GM20431 (cell line): ENCODE results near the gene SYNJ2.

Experiments
- in situ Hi-C: fragments of 300-500 bp; cut with MseI, MboI; formaldehyde crosslinking; loops from one replicate; pipeline ENCODE4 v1.15.0; 2020; ENCODE audit warnings: low sequenced_read_pairs; ENCODE audit not compliant: unreplicated experiment

SYNJ2 gene

DNA sequence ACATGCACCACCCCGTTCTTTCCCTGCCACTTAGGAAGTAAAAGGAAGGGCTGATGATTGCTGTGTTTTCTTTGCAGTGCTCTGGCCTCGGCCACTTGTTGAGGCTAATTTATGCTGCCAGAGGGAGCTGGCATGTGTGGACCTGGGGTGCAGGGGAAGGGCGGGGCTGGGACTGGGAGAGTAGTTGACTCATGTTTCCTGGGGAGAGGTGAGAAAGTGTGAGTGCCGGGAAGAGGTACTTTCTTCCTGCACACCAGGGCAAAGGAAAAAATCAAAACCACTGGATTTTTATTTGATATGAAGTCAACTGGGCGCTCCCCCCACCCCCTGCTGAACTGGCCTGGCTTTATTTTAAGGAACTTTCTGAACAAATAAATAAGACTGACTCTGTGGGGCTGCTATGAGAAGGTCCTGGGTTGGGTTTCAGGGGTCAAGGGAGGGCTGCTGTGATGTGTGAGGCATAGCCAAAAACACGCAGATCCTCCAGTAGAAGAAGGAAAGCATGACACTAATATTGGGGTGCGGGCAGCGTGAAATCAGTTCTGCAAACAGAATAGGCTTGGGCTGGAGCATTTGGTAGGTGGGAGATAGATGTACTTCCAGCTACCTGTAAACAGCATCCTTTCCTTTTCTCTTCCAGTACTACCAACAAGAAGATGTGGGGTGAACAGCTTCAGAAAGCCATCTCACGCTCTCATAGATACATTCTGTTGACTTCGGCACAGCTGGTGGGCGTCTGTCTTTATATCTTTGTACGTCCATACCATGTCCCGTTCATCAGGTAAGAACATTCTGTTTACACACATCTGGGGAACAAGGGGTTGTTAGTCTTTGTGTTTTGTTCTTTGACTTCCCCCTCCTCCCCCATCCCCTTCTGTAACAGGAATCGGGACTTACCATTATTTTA, 87.5 kb downstream of the SYNJ2 start:
- in situ Hi-C loops, result no loop called here

DNA sequence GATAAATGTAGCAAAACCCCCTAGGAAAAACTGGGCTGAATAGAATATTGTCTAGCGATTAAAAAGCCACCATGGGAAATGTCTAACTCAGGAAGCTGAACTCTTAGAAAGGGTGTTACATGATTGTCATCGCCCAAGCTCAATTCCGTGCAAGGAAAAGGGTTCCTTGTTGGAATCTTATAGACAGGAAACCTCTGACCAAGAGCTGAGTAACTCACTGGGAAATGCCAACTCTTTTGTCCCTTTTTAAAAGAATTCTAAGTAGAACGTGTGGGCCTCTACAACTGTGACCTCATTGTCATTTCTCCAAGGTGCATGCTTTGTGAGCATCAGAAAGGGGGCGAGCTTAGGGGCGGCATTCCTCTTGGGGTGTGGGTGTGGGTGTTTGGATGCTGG, 88.1 kb downstream of the SYNJ2 start:
- in situ Hi-C loops, result no loop called here

DNA sequence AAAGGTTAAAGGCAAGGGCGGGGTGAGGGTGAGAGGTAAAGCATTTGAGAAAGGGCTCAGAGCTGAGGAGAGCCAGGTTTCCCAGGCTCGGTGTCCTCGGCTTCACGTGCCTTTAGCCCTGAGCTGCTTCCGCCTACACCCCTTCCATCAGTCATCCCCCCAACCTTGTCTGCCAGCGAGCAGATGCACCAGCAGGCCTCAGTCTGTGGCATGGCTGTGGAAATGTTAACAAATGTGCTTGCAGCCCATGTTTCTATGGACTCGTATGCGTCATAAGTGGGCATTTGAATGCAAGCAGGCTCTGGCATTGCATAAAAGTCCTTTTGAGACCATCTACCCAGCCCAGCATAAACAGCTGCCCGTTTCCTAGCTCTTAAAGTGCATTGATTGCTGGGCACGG, 88.8 kb downstream of the SYNJ2 start:
- in situ Hi-C loops, result no loop called here

DNA sequence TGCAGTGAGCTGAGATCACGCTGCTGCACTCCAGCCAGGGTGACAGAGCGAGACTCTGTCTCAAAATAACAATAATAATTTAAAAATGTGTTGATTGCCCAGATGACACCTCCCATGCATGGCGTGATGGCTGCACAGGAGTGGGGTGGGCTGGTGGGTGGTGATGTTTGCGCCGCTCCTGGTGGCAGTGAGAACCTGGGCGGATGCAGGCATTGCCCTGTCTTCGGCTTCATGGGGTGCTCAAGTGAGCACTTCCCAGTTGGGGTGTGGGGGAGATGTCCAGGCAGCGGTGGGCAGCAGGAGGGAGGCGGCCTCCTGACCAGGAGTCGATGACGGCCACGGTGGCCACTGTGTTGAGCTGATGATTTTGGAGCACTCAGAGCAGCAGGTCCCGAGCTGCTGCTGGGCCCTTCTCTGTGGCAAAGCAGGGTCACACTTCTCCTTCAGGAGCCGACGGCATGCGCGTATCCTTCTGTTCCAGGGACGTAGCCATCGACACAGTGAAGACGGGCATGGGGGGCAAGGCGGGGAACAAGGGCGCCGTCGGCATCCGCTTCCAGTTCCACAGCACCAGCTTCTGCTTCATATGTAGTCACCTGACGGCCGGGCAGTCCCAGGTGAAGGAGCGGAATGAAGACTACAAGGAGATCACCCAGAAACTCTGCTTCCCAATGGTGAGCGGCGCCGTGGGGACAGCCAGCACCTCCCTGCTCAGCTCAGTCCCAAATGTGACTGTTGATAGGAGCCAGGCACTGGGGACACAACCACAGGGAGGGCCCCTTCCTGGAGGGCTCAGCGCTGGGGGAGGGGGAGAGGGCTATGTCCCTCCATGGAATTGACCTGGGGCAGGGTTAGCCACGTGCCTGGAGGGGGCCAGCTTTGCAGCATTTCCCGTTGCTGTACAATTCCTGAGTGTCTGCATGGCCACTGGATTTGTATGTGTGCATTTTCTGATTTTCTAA, 89.7 kb downstream of the SYNJ2 start:
- in situ Hi-C loops, result no loop called here

DNA sequence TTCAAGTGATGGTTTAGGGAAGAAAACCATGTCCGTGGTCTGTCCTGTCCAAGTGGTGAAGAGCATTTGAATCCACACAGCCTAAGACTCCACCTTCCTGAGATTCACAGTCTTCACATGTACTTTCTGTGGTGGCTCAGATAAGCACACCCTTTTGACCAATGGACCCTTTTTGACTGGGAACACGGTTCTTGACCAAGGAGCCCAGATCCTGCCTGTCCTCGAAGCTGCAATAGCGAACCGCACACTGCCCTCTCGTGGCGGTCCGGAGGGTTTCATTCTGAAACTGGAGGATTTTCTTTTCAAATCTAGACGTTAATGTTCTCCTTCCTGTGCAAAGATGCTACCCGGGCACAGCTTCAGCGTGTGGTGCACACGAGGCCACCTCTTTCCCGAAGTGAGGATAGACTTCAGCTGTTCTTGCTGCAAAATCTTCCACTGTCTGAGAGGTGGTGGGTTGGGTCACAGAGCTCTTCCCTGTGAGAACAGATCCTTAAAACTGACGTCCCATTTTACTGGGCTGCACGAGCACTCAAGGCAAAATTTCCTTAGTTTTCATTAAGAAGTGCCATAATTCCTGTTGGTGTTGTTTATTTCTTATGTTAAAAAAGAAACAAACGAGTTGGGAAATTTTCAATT, 90.5 kb downstream of the SYNJ2 start:
- in situ Hi-C loops, result no loop called here

DNA sequence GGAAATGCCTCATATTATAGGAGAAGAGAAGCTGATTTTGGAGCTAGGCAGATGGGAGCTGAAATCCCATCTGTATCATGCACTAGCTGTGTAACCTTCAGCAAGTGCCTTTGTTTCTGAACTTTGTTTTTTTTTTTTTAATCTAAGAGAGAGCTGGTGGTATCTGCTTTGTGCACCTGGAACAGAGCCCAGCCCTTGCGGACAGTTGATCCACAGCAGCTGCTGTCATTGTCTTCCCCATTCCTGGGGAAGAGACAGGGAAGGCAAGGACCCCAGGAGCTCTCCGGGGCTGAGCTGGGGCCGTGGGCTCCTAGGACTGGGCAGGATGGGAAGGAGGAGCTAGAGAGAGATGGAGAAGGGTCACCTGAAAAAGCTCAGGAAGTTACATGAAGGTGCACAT, 92.1 kb downstream of the SYNJ2 start:
- in situ Hi-C loops, result no loop called here

DNA sequence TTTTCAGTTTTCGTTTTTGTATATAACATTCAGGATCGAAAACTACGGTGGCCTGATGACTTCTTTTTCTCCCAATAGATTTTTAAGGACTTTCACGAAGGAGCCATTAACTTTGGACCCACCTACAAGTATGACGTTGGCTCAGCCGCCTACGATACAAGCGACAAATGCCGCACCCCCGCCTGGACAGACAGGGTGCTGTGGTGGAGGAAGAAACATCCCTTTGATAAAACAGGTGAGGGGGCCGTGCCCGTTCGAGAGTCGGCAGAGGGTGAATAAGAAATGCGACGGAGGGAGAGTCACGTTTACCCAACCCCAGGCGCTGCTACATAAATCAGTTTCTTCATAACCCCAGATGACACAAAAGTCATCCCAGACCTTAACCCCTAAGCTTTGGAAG, 94.9 kb downstream of the SYNJ2 start:
- in situ Hi-C loops, result no loop called here

DNA sequence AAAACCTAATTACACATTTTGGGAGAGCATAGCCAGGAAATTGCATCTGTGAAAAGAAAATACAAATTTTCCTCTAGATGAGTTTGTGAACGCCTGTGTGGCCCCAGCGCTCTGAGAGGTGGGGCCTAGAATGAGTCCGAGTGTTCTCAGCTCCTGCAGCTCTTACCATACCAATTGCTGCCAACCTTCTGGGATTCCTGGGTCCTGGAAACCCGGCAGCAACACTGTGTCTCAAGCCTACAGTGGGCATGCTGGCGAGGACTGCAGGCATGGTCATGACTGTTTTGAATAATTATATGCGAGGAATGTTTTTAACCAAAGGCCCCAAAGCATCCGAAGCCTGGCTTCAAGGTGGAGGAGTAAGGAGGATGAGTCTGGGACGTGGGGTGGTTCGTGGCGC, 96.0 kb downstream of the SYNJ2 start:
- in situ Hi-C loops, result no loop called here

DNA sequence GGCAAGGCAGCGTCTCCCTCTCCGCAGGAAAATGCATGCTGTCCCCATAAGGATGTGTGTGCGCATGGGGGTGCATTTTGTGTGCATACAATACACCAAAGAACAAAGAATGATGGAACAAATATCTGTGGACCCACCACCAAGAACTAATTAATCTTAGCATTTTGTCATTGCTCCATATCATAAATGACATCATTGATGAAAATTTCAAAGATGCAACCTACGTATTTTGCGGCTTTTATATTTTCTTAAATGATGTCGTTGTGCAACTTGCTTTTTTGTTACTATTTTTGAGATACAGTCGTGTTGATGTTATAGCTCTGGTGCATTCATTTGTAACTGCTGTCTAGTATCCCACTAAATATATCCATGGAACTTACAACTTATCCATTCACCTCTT, 96.7 kb downstream of the SYNJ2 start:
- in situ Hi-C loops, result no loop called here

DNA sequence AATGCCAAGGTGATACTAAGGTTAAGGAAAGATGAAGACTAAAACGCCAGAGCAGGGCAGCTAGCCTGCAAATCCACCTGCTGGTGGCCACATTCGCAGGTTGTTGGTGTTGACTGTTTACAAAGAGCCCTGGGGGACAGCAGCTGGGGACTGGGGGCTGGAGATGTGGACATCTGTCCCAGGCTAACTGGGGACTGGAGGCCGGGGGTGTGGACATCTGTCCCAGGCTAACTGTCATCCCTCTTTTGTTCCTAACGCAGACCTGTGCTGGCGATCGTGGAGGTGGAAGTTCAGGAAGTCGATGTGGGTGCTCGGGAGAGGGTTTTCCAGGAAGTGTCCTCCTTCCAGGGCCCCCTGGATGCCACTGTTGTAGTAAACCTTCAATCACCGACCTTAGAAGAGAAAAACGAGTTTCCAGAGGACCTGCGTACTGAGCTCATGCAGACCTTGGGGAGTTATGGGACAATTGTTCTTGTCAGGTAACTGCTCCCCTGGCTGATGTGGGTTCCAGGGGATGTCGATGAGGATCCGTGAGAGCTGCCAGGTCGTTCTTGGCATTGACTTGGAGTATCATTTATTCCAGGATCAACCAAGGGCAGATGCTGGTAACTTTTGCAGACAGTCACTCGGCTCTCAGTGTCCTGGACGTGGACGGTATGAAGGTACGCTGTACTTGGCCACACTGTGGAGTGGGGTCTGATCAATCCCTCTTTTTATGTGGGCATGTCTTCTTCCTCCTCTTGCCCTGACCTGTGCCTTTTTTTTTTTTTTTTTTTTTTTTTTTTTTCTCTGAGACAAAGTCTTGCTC, 99.4 kb downstream of the SYNJ2 start:
- in situ Hi-C loops, result no loop called here

DNA sequence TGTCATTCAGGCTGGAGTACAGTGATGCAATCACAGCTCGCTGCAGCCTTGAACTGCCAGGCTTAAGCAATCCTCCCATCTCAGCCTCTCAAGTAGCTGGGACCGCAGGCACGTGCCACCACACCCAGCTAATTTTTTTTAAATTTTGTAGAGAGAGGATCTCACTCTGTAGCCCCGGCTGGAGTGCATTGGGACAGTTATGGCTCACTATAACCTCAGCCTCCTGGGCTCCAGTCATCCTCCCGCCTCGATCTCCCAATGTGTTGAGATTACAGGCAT, 99.9 kb downstream of the SYNJ2 start:
- in situ Hi-C loops, result no loop called here

DNA sequence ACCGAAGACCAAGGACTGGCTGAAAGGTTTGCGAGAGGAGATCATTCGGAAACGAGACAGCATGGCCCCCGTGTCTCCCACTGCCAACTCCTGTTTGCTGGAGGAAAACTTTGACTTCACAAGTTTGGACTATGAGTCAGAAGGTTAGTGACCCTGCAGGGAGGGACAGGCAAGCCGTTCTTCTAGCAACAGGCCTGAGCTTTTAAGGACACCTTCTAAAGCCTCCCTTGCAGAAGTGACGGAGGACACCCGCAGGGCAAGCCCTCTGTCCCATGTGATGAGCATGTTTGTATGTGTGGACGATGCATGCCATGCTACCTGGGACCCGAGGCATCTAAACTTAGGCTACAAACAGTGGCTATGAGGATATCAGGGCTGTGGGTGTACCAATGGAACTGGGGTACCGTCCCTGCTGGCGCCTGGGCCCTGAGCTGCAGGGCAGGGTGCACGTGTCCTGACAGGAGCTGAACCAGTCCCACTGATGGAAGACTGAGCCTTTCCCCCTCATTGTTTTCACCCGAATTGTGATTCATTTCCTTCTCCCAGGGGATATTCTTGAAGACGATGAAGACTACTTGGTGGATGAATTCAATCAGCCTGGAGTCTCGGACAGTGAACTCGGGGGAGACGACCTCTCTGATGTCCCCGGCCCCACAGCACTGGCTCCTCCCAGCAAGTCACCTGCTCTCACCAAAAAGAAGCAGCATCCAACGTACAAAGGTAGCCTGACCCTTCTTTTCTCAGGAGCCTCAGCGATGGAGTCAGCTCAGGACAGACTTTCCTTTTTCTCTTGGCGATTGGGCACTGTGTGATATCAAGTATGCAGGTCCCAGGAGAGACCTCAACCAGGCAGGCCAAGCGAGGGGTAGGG, 102.0 kb downstream of the SYNJ2 start:
- in situ Hi-C loops, result no loop called here

DNA sequence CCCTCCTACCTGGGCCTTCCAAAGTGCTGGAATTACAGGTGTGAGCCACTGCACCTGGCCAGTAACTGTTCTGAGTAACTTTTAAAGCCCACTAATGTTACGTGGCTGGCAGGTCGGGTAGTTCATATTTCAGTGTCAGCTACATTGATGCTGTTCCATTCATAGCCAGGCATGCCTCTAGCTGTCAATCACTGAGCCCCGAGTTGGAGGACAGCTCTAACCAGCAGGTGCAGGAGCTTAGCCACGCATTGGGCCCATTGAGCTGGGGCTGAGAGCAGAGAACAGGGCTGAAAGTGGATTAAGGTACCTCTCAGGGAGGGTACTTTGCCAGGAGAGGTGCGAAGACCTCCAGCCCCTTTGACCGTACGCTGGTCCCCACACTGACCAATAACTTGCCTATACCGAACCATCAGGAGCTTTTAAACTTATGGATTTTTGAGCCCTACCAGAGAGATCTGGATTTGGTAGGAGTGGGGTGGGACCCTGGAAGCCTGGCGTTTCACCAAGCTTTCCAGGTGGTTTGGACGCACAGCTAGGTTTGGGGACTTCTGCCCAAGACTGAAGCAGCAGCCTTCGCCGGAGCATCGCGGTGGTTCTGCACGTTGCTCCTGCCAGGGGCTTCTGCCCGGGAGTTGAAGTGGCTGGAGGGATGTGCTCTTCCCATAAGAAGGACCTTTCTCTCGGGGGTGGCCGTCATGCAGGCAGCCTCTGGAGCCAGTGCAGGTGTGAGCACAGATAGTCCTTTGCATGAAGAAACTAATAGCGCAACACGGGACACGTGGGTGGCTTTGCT, 103.8 kb downstream of the SYNJ2 start:
- in situ Hi-C loops, result no loop called here

DNA sequence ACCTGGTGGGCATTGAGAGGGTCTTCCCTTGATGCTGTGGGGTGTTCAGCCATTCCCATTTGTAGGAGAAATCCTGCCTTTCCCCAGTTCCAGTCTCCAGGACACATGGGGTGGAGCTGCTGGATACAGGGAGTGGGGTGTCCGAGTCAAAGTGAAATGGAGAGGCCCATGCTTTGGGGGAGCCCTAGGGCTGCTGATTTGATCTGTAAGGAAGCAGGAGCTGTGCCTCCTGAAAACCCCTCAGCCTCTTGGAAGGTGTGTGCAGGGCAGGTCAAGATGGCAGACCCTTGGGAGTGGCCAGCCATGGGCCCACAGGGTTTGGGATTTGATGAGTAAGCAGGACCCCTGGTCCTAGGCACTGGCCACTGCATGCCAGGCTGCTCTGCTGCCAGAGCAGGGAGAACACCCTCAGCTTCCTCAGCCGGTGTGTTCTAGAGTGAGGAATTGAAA, 104.4 kb downstream of the SYNJ2 start:
- in situ Hi-C loops, result no loop called here

DNA sequence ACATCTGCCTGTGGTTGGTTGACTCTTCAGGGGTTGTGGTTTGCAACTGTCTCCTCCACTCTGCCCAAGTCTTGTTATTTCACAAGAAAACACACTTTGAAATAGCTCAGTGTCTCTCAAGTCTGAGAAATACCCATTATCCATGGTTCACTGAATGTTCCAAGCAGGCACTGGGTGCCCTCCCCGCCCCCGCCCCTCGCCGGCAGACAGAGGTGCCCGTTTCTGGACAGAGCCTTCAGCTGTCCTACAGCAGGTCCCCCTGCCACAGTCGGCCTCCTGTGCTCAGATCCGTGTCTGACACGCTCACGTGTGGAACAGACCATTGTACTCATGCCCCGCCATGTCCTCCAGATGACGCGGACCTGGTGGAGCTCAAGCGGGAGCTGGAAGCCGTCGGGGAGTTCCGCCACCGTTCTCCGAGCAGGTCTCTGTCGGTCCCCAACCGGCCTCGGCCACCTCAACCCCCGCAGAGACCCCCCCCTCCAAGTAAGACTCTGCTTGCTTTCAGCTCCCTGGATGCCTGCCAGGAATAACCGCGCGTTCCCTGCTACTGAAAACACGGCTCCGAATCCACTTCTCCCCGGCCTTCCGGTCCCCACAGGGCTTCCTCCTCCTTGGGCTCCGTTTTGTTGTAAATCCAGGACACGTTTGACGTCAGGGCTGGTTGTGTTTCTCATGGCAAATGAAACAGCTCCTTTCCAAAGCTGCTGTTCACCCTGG, 105.0 kb downstream of the SYNJ2 start:
- in situ Hi-C loops, result no loop called here

DNA sequence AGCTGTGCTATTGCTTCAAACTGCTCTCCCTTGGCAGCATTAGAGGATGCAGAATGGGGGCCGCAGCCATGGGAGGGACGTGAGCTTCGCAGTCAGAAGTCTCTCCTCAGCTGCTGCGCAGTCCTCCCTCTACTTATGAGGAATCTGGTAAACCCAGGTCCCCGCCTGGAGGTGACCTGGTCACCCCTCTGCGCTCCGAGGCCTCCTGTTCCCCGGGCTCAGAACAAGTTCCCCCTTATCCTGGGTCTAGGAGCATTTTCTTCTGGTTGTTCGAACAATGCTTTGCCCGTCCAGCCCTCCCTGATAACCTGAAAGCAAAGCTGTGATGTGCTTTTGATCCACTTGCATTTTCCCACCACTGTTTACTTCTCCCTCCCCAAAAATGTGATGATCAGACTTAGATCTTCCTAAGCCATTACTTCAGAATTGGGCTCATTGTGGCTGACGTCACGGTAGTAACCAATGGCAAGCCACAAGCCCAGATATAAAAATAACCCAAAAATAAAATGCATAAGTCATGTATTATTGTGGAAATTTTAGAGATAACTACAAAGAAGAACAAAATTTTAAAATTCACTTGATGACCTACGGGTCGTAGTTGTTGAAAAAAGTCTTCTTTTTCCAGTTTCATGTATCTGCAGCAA, 105.7 kb downstream of the SYNJ2 start:
- in situ Hi-C loops, result no loop called here

DNA sequence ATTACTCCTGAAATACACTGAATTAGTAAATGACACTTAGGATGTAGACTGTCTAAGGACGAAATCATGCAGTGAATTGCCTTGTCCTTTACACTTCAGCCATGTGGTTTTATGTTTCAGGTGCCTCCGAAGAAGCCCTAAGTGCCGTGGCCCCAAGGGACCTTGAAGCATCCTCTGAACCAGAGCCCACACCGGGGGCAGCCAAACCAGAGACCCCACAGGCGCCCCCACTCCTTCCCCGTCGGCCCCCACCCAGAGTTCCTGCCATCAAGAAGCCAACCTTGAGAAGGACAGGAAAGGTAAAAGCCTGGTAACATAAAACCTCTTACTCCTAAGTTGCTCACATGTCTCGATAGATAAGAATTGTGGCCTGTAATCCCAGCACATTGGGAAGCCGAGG, 111.1 kb downstream of the SYNJ2 start:
- in situ Hi-C loops, result no loop called here
